Loucy (cell line): Measurements from ENCODE around the gene PARD3B.

Experiments used
- H2AFZ ChIP-seq: fragments of 200-600 bp; sonication (generic); 2 replicates; pipeline ENCODE4 v1.6.0; 2016; ENCODE audit warnings: antibody characterized with exemption, mild to moderate bottlenecking, low read length, moderate library complexity
- H3F3A ChIP-seq: fragments of 200-600 bp; 2 replicates; pipeline ENCODE4 v1.6.0; 2016; ENCODE audit warnings: antibody characterized with exemption, low read depth, mild to moderate bottlenecking
- H3K27me3 ChIP-seq: fragments of 200-600 bp; sonication (generic); 2 replicates; pipeline ENCODE4 v1.6.1; 2014; ENCODE audit warnings: low read length, mild to moderate bottlenecking; ENCODE audit not compliant: insufficient read depth, poor library complexity, severe bottlenecking
- H3K36me3 ChIP-seq: fragments of 200-600 bp; sonication (generic); 2 replicates; pipeline ENCODE4 v1.6.1; 2016; ENCODE audit warnings: low read length; ENCODE audit not compliant: insufficient read depth
- H3K4me1 ChIP-seq: fragments of 200-600 bp; sonication (generic); 2 replicates; pipeline ENCODE4 v1.5.1; 2014; ENCODE audit warnings: low read length, mild to moderate bottlenecking; ENCODE audit not compliant: insufficient read depth, poor library complexity, severe bottlenecking
- H3K4me2 ChIP-seq: fragments of 200-600 bp; sonication (generic); 2 replicates; pipeline ENCODE4 v1.6.0; 2014; ENCODE audit warnings: antibody characterized with exemption, low read length, low read depth, mild to moderate bottlenecking; ENCODE audit not compliant: poor library complexity, severe bottlenecking
- H3K4me3 ChIP-seq: fragments of 200-600 bp; sonication (generic); 2 replicates; pipeline ENCODE4 v1.5.1; 2014; ENCODE audit warnings: low read length, mild to moderate bottlenecking, mixed read lengths; ENCODE audit not compliant: poor library complexity, severe bottlenecking
- H3K79me2 ChIP-seq: fragments of 200-600 bp; sonication (generic); 2 replicates; pipeline ENCODE4 v1.6.1; 2014; ENCODE audit warnings: low read length; ENCODE audit not compliant: insufficient read depth
- H3K9ac ChIP-seq: fragments of 200-600 bp; sonication (generic); 2 replicates; pipeline ENCODE4 v1.6.0; 2014; ENCODE audit warnings: mild to moderate bottlenecking, low read depth, low read length, moderate library complexity; ENCODE audit not compliant: poor library complexity, severe bottlenecking
- H3K9me2 ChIP-seq: fragments of 200-600 bp; sonication (generic); replicated peaks from 2 replicates; pipeline ENCODE4 v1.6.1; 2016; ENCODE audit warnings: low read depth, low read length, mixed read lengths
- H3K9me3 ChIP-seq: fragments of 200-600 bp; sonication (generic); 2 replicates; pipeline ENCODE4 v1.6.1; 2014; ENCODE audit warnings: mild to moderate bottlenecking, antibody characterized with exemption, low read length, low read depth; ENCODE audit not compliant: insufficient read depth
- H4K20me1 ChIP-seq: fragments of 200-600 bp; sonication (generic); 2 replicates; pipeline ENCODE4 v1.6.0; 2014; ENCODE audit warnings: antibody characterized with exemption, low read length, mild to moderate bottlenecking; ENCODE audit not compliant: insufficient read depth, poor library complexity, severe bottlenecking
- EZH2phosphoT487 ChIP-seq: fragments of 200-600 bp; IDR thresholded peaks from 2 replicates; pipeline ENCODE4 v1.6.1; 2018; ENCODE audit warnings: antibody characterized with exemption, mild to moderate bottlenecking, moderate library complexity, borderline replicate concordance
- TF ChIP-seq, protein P1 (sequence below): fragments of 200-600 bp; sonication (generic); conservative IDR thresholded peaks from 2 replicates; pipeline ENCODE4 v1.5.1; 2014; ENCODE audit warnings: mild to moderate bottlenecking, antibody characterized with exemption, low read length

PARD3B gene

DNA sequence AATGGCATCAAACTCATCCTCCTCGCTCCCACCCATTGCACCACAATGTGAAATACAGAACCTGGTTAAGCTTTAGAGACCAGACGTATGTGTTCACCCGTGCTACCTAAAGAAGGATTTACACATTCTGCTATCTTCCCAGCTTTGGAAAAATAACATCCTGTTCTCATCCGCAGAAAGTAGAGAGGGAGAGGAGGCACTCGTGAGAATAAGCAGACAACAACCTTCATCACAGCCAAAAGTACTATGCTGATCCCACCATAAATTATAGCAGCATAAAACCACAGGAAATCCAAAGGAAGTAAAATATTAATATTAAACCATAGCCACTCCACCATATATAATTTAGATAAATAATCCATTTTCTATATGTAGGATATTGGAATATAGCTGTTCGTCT lies 1025.4 kb downstream of the PARD3B start:
- TF ChIP-seq, protein P1, sequence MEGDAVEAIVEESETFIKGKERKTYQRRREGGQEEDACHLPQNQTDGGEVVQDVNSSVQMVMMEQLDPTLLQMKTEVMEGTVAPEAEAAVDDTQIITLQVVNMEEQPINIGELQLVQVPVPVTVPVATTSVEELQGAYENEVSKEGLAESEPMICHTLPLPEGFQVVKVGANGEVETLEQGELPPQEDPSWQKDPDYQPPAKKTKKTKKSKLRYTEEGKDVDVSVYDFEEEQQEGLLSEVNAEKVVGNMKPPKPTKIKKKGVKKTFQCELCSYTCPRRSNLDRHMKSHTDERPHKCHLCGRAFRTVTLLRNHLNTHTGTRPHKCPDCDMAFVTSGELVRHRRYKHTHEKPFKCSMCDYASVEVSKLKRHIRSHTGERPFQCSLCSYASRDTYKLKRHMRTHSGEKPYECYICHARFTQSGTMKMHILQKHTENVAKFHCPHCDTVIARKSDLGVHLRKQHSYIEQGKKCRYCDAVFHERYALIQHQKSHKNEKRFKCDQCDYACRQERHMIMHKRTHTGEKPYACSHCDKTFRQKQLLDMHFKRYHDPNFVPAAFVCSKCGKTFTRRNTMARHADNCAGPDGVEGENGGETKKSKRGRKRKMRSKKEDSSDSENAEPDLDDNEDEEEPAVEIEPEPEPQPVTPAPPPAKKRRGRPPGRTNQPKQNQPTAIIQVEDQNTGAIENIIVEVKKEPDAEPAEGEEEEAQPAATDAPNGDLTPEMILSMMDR = no peak
- no peak for TF ChIP-seq EZH2phosphoT487

DNA sequence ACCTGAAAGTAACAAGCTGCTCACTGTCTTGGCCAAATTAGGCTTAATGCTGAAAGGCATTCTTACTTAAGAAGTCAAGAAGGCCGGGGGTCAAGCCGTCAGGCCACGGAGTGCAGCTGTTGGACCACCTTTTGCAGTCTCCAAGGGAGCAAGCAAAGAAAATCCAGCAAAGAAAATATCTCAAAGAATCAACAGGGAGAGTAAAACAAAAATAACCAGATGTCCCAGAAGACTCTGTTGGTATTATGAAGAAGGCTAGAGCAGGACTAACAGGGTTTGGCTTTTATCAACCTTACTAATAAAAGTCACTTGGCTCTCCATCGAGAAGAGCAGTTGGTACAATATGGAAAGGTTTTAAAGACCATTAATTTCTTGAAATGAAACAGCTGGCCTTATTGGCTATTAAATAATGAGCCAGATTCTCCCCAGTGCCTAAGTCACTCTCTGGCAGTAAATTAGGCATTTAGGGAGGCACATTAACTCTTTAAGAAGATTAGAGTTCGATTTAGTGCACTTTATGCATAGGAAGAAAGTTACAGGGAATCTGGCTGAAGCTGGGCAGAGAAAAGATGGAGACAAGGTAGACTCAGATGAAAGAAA lies 1026.2 kb downstream of the PARD3B start:
- no peaks in the 10 kb centered on the region for H3F3A ChIP-seq
- no peaks in the 10 kb centered on the region for H3K27me3 ChIP-seq
- no peak for TF ChIP-seq EZH2phosphoT487
- TF ChIP-seq, protein P1 = no peak
- H3K9me2 ChIP-seq = no peaks in the 10 kb centered on the region
- no peak overlapping the region for H3K4me2 ChIP-seq
- no peak overlapping the region for H3K9ac ChIP-seq
- no peak overlapping the region for H3K4me3 ChIP-seq
- no peak overlapping the region for H2AFZ ChIP-seq
- no peaks in the 10 kb centered on the region for H3K9me3 ChIP-seq
- H3K79me2 ChIP-seq = no peaks in the 10 kb centered on the region
- no peaks in the 10 kb centered on the region for H3K36me3 ChIP-seq
- no peaks in the 10 kb centered on the region for H4K20me1 ChIP-seq
- no peaks in the 10 kb centered on the region for H3K4me1 ChIP-seq

More for the DNA sequence above, 1025.4 kb downstream of the PARD3B start:
- no peak overlapping the region for H2AFZ ChIP-seq
- H3K9me3 ChIP-seq = no peaks in the 10 kb centered on the region
- H3K36me3 ChIP-seq = no peaks in the 10 kb centered on the region
- no peak overlapping the region for H3K4me3 ChIP-seq
- H3K27me3 ChIP-seq = no peaks in the 10 kb centered on the region
- H3K4me2 ChIP-seq = no peak overlapping the region
- no peaks in the 10 kb centered on the region for H3K9me2 ChIP-seq
- no peaks in the 10 kb centered on the region for H3K4me1 ChIP-seq
- H3F3A ChIP-seq = no peaks in the 10 kb centered on the region
- H4K20me1 ChIP-seq = no peaks in the 10 kb centered on the region
- H3K79me2 ChIP-seq = no peaks in the 10 kb centered on the region
- H3K9ac ChIP-seq = no peak overlapping the region

DNA sequence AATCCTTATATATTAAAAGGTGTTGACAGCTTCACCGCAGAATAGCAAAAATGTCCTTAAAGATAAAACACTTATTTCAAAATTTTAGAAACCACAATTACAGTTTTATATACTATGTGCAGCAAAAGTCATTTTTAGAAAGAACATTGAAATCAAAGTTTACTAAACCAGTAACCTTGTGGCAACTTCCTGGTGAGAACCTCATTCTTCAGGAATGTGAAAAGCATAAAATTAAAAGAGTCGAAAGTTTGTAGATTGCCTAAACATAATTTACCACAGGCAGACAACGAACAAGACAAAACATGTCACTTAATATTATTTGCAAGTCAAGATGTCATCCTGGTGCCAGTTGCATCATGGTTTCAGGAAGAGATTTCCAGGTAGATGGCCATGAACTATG lies 1028.7 kb downstream of the PARD3B start:
- Histone ChIP-seq H3K4me3 (no peak overlapping the region), H3K4me1 (no peaks in the 10 kb centered on the region), H3K9me2 (no peaks in the 10 kb centered on the region), H3K36me3 (no peaks in the 10 kb centered on the region), H3K9me3 (no peaks in the 10 kb centered on the region), H3K9ac (no peak overlapping the region), H3K27me3 (no peaks in the 10 kb centered on the region), H4K20me1 (no peaks in the 10 kb centered on the region), H3F3A (no peaks in the 10 kb centered on the region), H3K4me2 (no peak overlapping the region), H3K79me2 (no peaks in the 10 kb centered on the region), H2AFZ (no peak overlapping the region)
- TF ChIP-seq EZH2phosphoT487 = no peak

DNA sequence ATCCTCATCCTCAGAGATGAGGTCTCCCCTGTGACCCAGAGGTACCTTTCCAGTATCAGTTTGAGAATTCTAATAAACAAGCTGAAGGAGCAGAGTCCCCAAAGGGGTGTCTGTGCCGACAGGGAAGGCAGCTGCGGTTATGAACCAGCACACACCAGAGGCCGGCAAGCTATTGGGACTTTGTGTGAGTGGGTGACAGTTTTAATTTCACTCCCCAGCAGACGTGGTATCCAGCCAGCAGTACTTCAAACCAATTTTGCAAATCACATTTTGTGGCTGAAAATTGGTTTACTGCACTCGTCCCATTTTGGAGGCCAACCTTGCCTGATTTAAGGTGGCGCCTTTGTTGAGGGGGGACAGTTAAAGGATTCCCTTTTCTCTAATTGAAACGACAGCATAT lies 1034.1 kb downstream of the PARD3B start:
- H3K27me3 ChIP-seq = no peaks in the 10 kb centered on the region
- H2AFZ ChIP-seq = no peak overlapping the region
- no peaks in the 10 kb centered on the region for H3F3A ChIP-seq
- H3K9ac ChIP-seq = no peak overlapping the region
- no peaks in the 10 kb centered on the region for H3K9me3 ChIP-seq
- H3K79me2 ChIP-seq = no peaks in the 10 kb centered on the region
- no peak for TF ChIP-seq EZH2phosphoT487
- TF ChIP-seq, protein P1 = no peak
- no peak overlapping the region for H3K4me2 ChIP-seq
- no peaks in the 10 kb centered on the region for H4K20me1 ChIP-seq
- H3K36me3 ChIP-seq = no peaks in the 10 kb centered on the region
- no peaks in the 10 kb centered on the region for H3K9me2 ChIP-seq
- no peak overlapping the region for H3K4me3 ChIP-seq
- no peaks in the 10 kb centered on the region for H3K4me1 ChIP-seq
